SH-SY5Y (cell line): ENCODE results near the gene RPS6KB2.

Source experiments
- GATA2 ChIP-seq: IDR thresholded peaks from 2 replicates; pipeline ENCODE4 v1.6.1; 2011; ENCODE audit warnings: mild to moderate bottlenecking, low read depth, low read length
- GATA3 ChIP-seq: IDR thresholded peaks from 2 replicates; pipeline ENCODE4 v1.6.1; 2011; ENCODE audit warnings: low read depth, mild to moderate bottlenecking, low read length, moderate library complexity

- TF ChIP-seq GATA3 (no peak), GATA2 (no peak)
Observed at GRCh38 chr11:67378544-67378943, 49.8 kb upstream of the RPS6KB2 start.
